Keratinocyte (primary cell): ENCODE measurements around the gene SLC2A9. TPM values are rescaled to one million over a fixed set of nuclear protein-coding genes. Genes with fewer than 3 reads are reported as not detected.

ENCODE experiments used
- DNase-seq: peaks from one replicate; pipeline ENCODE4 v3.0.0-alpha.2; 2011; ENCODE audit warnings: low read depth, missing footprints, low spot score
- FAIRE-seq: peaks from 2 replicates; lab custom pipeline; 2011; peaks lifted over from hg19 to GRCh38; lab: Jason Lieb, UNC
- H2AFZ ChIP-seq: 2 replicates; pipeline ENCODE4 v1.6.0; 2012; ENCODE audit warnings: low read length, control low read depth, inconsistent platforms; ENCODE audit not compliant: control insufficient read depth
- H3K27ac ChIP-seq: 2 replicates; pipeline ENCODE4 v1.5.1; 2011; ENCODE audit warnings: low read length; ENCODE audit not compliant: control insufficient read depth, insufficient read depth
- H3K27me3 ChIP-seq: 3 replicates; pipeline ENCODE4 v1.6.0; 2011; ENCODE audit warnings: low read length; ENCODE audit not compliant: control insufficient read depth, insufficient read depth; ENCODE audit errors: extremely low read depth
- H3K36me3 ChIP-seq, 2 experiments: 2 replicates in 1 of 2; 3 replicates in 1 of 2; pipeline ENCODE4 v1.5.1; 2011; ENCODE audit warnings: low read length in 2 of 2, mild to moderate bottlenecking in 1 of 2; ENCODE audit not compliant: control insufficient read depth in 2 of 2, insufficient read depth in 2 of 2; ENCODE audit errors: extremely low read depth in 1 of 2
- H3K4me1 ChIP-seq: 3 replicates; pipeline ENCODE4 v1.5.1; 2011; ENCODE audit warnings: low read length; ENCODE audit not compliant: control insufficient read depth, insufficient read depth; ENCODE audit errors: extremely low read depth
- H3K4me2 ChIP-seq: 3 replicates; pipeline ENCODE4 v1.6.0; 2011; ENCODE audit warnings: low read depth, low read length; ENCODE audit not compliant: control insufficient read depth, insufficient read depth; ENCODE audit errors: extremely low read depth
- H3K4me3 ChIP-seq, 3 experiments: fragments of 200-600 bp in 1 of 3; sonication (generic) in 1 of 3; 2 replicates in 2 of 3; 3 replicates in 1 of 3; pipeline ENCODE4 v1.5.1; 2011 to 2016; ENCODE audit warnings: low read length in 3 of 3, mild to moderate bottlenecking in 3 of 3, control low read depth in 2 of 3, inconsistent platforms in 1 of 3, low read depth in 1 of 3, mixed read lengths in 1 of 3, mixed run types in 1 of 3, moderate library complexity in 1 of 3; ENCODE audit not compliant: control insufficient read depth in 2 of 3, insufficient read depth in 2 of 3; ENCODE audit errors: extremely low read depth in 1 of 3
- H3K79me2 ChIP-seq: 2 replicates; pipeline ENCODE4 v1.6.0; 2012; ENCODE audit warnings: low read length; ENCODE audit not compliant: control insufficient read depth, insufficient read depth
- H3K9ac ChIP-seq: 3 replicates; pipeline ENCODE4 v1.6.0; 2011; ENCODE audit warnings: low read length; ENCODE audit not compliant: control insufficient read depth, insufficient read depth; ENCODE audit errors: extremely low read depth
- H3K9me1 ChIP-seq: 3 replicates; pipeline ENCODE4 v1.6.0; 2011; ENCODE audit warnings: low read length; ENCODE audit not compliant: control insufficient read depth, insufficient read depth; ENCODE audit errors: extremely low read depth
- H3K9me3 ChIP-seq: 2 replicates; pipeline ENCODE4 v1.5.1; 2012; ENCODE audit warnings: low read depth, low read length; ENCODE audit not compliant: control insufficient read depth
- H4K20me1 ChIP-seq: 3 replicates; pipeline ENCODE4 v1.6.0; 2011; ENCODE audit warnings: low read length; ENCODE audit not compliant: control insufficient read depth, insufficient read depth; ENCODE audit errors: extremely low read depth
- CTCF ChIP-seq, 3 experiments: IDR thresholded peaks in 1 of 3; conservative IDR thresholded peaks in 1 of 3; optimal IDR thresholded peaks in 1 of 3; 2 replicates in 2 of 3; 3 replicates in 1 of 3; pipeline versions ENCODE3 to v1.5.1; 2011; ENCODE audit warnings: low read length in 3 of 3, mild to moderate bottlenecking in 3 of 3, moderate library complexity in 2 of 3, control low read depth in 1 of 3, inconsistent platforms in 1 of 3; ENCODE audit not compliant: insufficient read depth in 2 of 3; ENCODE audit errors: extremely low read depth in 1 of 3
- EZH2 ChIP-seq: IDR thresholded peaks from one replicate; pipeline ENCODE4 v1.6.1; 2012; ENCODE audit warnings: inconsistent platforms, mild to moderate bottlenecking, low read length, moderate library complexity
- dilution Hi-C: fragments of 300-500 bp; cut with MboI; formaldehyde crosslinking; loops from one replicate; pipeline ENCODE4 v1.7.0; 2020; ENCODE audit warnings: low sequenced_read_pairs; ENCODE audit not compliant: extremely low pct_ligation_motif_present
- polyA plus RNA-seq, 5 experiments: library from polyadenylated mRNA; depleted of rRNA in 3 of 5; stranded (reverse) in 3 of 5; stranded (forward) in 1 of 5; unstranded in 1 of 5; fragments of >200 nt; gene quantifications; 1 replicate in 1 of 5; 2 replicates in 3 of 5; 3 replicates in 1 of 5; pipeline versions ENCODE4 v1.2.1 to v1.2.3, GENCODE V29; 2011 to 2012; ENCODE audit warnings: missing spikeins in 2 of 5, low read depth in 1 of 5, low replicate concordance in 1 of 5

The SLC2A9 gene
- polyA plus RNA-seq, 1 donor (not counting 4 experiments of a cell fraction or from before 2014, with no cell fraction given): 37.3 TPM

GRCh38 chr4:10011277-10011676 lies 10.0 kb downstream of the SLC2A9 start:
- peaks cover 9 to 23% of the 10 kb centered on the region in 2 experiments for H3K36me3 ChIP-seq
- peaks cover 35% of the 10 kb centered on the region for H3K79me2 ChIP-seq
- H4K20me1 ChIP-seq: peaks cover 21% of the 10 kb centered on the region
- no peak overlapping the region for H3K4me3 ChIP-seq
- H3K9me1 ChIP-seq: peaks cover 6% of the 10 kb centered on the region
- DNase-seq (no peak), FAIRE-seq (no peak)
- peaks cover 37% of the 10 kb centered on the region for H3K4me1 ChIP-seq
- no peak overlapping the region for H3K9ac ChIP-seq
- H3K4me2 ChIP-seq: no peak overlapping the region
- no peak overlapping the region for H2AFZ ChIP-seq
- no peak overlapping the region for H3K27ac ChIP-seq
- dilution Hi-C loops: no loop called here
- no peak for TF ChIP-seq CTCF (optimal IDR thresholded peaks at IDR 0.05 in 1 of 3, IDR thresholded peaks at IDR 0.05 in 1 of 3, conservative IDR thresholded peaks at IDR 0.05 in 1 of 3; ENCODE audit: extremely low read depth in 1 of 3, insufficient read depth in 2 of 3, low read length in 3 of 3)
- no peak for TF ChIP-seq EZH2
- H3K27me3 ChIP-seq: no peaks in the 10 kb centered on the region
- H3K9me3 ChIP-seq: no peaks in the 10 kb centered on the region

DNA sequence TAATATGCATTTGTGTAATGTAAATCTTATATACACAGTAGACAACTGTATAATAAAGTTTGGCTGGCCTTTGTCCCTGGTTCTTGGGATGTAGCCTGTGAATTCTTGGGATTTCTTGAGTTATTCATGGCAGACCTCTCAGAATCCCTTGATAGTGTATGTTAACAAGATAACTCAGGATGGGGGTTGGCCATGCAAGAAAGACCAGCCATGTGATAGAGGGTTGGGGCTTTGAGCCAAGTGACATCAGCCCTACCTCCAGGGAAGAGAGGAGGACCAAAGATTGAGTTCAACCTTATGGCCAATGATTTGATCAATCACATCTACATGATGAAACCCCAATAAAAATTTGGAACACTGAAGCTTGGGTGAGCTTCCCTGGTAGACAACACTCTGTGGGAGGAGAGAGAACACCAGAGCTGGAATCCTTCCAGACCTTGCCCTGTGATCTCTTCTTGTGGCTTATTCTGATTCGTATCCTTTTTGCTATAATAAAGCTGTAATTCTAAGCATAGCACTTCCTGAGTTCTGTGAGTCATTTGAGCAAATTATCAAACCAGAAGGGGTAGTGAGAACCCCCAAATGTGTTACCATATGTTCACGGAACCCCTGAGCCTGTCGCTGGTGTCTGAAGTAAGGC lies 11.3 kb downstream of the SLC2A9 start:
- H3K9me1 ChIP-seq: peaks cover 6% of the 10 kb centered on the region
- H3K4me2 ChIP-seq: no peak overlapping the region
- peaks cover 49% of the 10 kb centered on the region for H3K4me1 ChIP-seq
- H3K79me2 ChIP-seq: peaks cover 40% of the 10 kb centered on the region
- H3K27ac ChIP-seq: no peak overlapping the region
- H3K9ac ChIP-seq: no peak overlapping the region
- DNase-seq (no peak), FAIRE-seq (no peak)
- no peaks in the 10 kb centered on the region for H3K27me3 ChIP-seq
- H3K9me3 ChIP-seq: no peaks in the 10 kb centered on the region
- TF ChIP-seq EZH2 (no peak), CTCF (optimal IDR thresholded peaks at IDR 0.05 in 1 of 3, IDR thresholded peaks at IDR 0.05 in 1 of 3, conservative IDR thresholded peaks at IDR 0.05 in 1 of 3; ENCODE audit: extremely low read depth in 1 of 3, insufficient read depth in 2 of 3, low read length in 3 of 3) (no peak)
- H3K36me3 ChIP-seq: peaks cover 7 to 21% of the 10 kb centered on the region in 2 experiments
- dilution Hi-C loops: no loop called here
- H2AFZ ChIP-seq: no peak overlapping the region
- H3K4me3 ChIP-seq: no peak overlapping the region
- H4K20me1 ChIP-seq: peaks cover 23% of the 10 kb centered on the region
